H9 (cell line): ENCODE data around the gene ATG13. TPM values are rescaled to one million over a fixed set of nuclear protein-coding genes. Genes with fewer than 3 reads are reported as not detected.

Source experiments
- DNase-seq: peaks from one replicate; pipeline ENCODE4 v3.0.0-alpha.2; 2017
- H2AFZ ChIP-seq: one replicate; pipeline ENCODE4 v1.6.1; 2013; ENCODE audit warnings: mild to moderate bottlenecking, low read length, control low read depth, moderate library complexity
- H2AK5ac ChIP-seq: 2 replicates; pipeline ENCODE4 v1.6.1; 2013; ENCODE audit warnings: low read length, control low read depth, mixed read lengths; ENCODE audit not compliant: insufficient read length
- H2BK120ac ChIP-seq: one replicate; pipeline ENCODE4 v1.6.1; 2013; ENCODE audit warnings: low read depth, mild to moderate bottlenecking, low read length, control low read depth, inconsistent platforms; ENCODE audit not compliant: poor library complexity, severe bottlenecking
- H2BK12ac ChIP-seq: 2 replicates; pipeline ENCODE4 v1.6.1; 2013; ENCODE audit warnings: low read length, control low read depth, mixed read lengths, low read depth; ENCODE audit not compliant: insufficient read length
- H2BK15ac ChIP-seq: 2 replicates; pipeline ENCODE4 v1.6.1; 2013; ENCODE audit warnings: low read depth, low read length, control low read depth
- H2BK20ac ChIP-seq: one replicate; pipeline ENCODE4 v1.6.1; 2013; ENCODE audit warnings: low read depth, mild to moderate bottlenecking, low read length, control low read depth, inconsistent platforms; ENCODE audit not compliant: poor library complexity, severe bottlenecking
- H2BK5ac ChIP-seq: 2 replicates; pipeline ENCODE4 v1.6.1; 2013; ENCODE audit warnings: low read length, control low read depth, mixed read lengths; ENCODE audit not compliant: insufficient read length
- H3K14ac ChIP-seq: 2 replicates; pipeline ENCODE4 v1.6.1; 2013; ENCODE audit warnings: low read length, control low read depth; ENCODE audit not compliant: insufficient read depth
- H3K18ac ChIP-seq: 2 replicates; pipeline ENCODE4 v1.6.1; 2013; ENCODE audit warnings: low read depth, mild to moderate bottlenecking, mixed read lengths, low read length, control low read depth; ENCODE audit not compliant: insufficient read length
- H3K23ac ChIP-seq: 2 replicates; pipeline ENCODE4 v1.6.1; 2013; ENCODE audit warnings: low read length, control low read depth, mixed read lengths, low read depth; ENCODE audit not compliant: insufficient read length
- H3K23me2 ChIP-seq: 2 replicates; pipeline ENCODE4 v1.6.1; 2013; ENCODE audit warnings: low read depth, mild to moderate bottlenecking, mixed read lengths, low read length, control low read depth; ENCODE audit not compliant: insufficient read length, poor library complexity, severe bottlenecking
- H3K27ac ChIP-seq: 2 replicates; pipeline ENCODE4 v1.5.1; 2013; ENCODE audit warnings: low read length, control low read depth, mixed read lengths, low read depth; ENCODE audit not compliant: insufficient read length
- H3K27me3 ChIP-seq: 2 replicates; pipeline ENCODE4 v1.6.1; 2013; ENCODE audit warnings: low read length, control low read depth, inconsistent platforms; ENCODE audit not compliant: insufficient read depth
- H3K4ac ChIP-seq: 2 replicates; pipeline ENCODE4 v1.6.1; 2013; ENCODE audit warnings: low read depth, mild to moderate bottlenecking, control low read depth, inconsistent platforms, low read length, moderate library complexity
- H3K4me1 ChIP-seq: 2 replicates; pipeline ENCODE4 v1.6.1; 2013; ENCODE audit warnings: low read length, control low read depth, inconsistent platforms; ENCODE audit not compliant: insufficient read depth
- H3K4me2 ChIP-seq: 2 replicates; pipeline ENCODE4 v1.6.1; 2013; ENCODE audit warnings: low read length, control low read depth, mixed read lengths; ENCODE audit not compliant: insufficient read length, insufficient read depth
- H3K56ac ChIP-seq: 2 replicates; pipeline ENCODE4 v1.6.1; 2013; ENCODE audit warnings: low read depth, mild to moderate bottlenecking, mixed read lengths, low read length, control low read depth; ENCODE audit not compliant: insufficient read length
- H3K79me1 ChIP-seq: 2 replicates; pipeline ENCODE4 v1.6.1; 2013; ENCODE audit warnings: low read depth, mild to moderate bottlenecking, moderate library complexity, low read length, control low read depth, inconsistent platforms; ENCODE audit not compliant: insufficient read depth, poor library complexity, severe bottlenecking
- H3K79me2 ChIP-seq: 2 replicates; pipeline ENCODE4 v1.6.1; 2013; ENCODE audit warnings: low read length, control low read depth, inconsistent platforms; ENCODE audit not compliant: insufficient read depth
- H3K9ac ChIP-seq: 2 replicates; pipeline ENCODE4 v1.6.1; 2013; ENCODE audit warnings: low read length, control low read depth, mixed read lengths; ENCODE audit not compliant: insufficient read length; ENCODE audit errors: extremely low read depth
- H3K9me3 ChIP-seq: one replicate; pipeline ENCODE4 v1.6.1; 2013; ENCODE audit warnings: low read depth, low read length, inconsistent platforms; ENCODE audit not compliant: control insufficient read depth
- H3T11ph ChIP-seq: one replicate; pipeline ENCODE4 v1.6.1; 2013; ENCODE audit warnings: mild to moderate bottlenecking, low read length, control low read depth, inconsistent platforms
- H4K20me1 ChIP-seq: one replicate; pipeline ENCODE4 v1.6.1; 2013; ENCODE audit not compliant: control insufficient read depth, insufficient read length, insufficient read depth
- H4K5ac ChIP-seq: 2 replicates; pipeline ENCODE4 v1.6.1; 2013; ENCODE audit warnings: low read depth, mild to moderate bottlenecking, mixed read lengths, low read length, control low read depth; ENCODE audit not compliant: insufficient read length
- H4K8ac ChIP-seq: replicated peaks from 2 replicates; pipeline ENCODE4 v1.6.1; 2013; ENCODE audit warnings: low read length, control low read depth, mixed read lengths, low read depth; ENCODE audit not compliant: insufficient read length
- H4K91ac ChIP-seq: 2 replicates; pipeline ENCODE4 v1.6.1; 2013; ENCODE audit warnings: low read depth, mild to moderate bottlenecking, moderate library complexity, mixed read lengths, low read length, control low read depth; ENCODE audit not compliant: insufficient read length
- H3K27ac Mint-ChIP-seq, 3 experiments: 2 replicates in 2 of 3; 3 replicates in 1 of 3; pipeline ENCODE4 v1.8.0; 2020 to 2021; ENCODE audit warnings: mixed read lengths in 3 of 3, mild to moderate bottlenecking in 1 of 3, moderate library complexity in 1 of 3
- H3K27me3 Mint-ChIP-seq: 2 replicates; pipeline ENCODE4 v1.8.0; 2021; ENCODE audit warnings: low read depth, mild to moderate bottlenecking, moderate library complexity, mixed read lengths
- H3K36me3 Mint-ChIP-seq, 3 experiments: 2 replicates in 2 of 3; 3 replicates in 1 of 3; pipeline ENCODE4 v1.8.0; 2020 to 2021; ENCODE audit warnings: low read depth in 3 of 3, mixed read lengths in 3 of 3; ENCODE audit not compliant: insufficient read depth in 1 of 3
- H3K4me1 Mint-ChIP-seq, 2 experiments: 2 replicates each; pipeline ENCODE4 v1.8.0; 2020; ENCODE audit warnings: mixed read lengths in 2 of 2
- H3K4me3 Mint-ChIP-seq, 2 experiments: 2 replicates in 1 of 2; 3 replicates in 1 of 2; pipeline ENCODE4 v1.8.0; 2020 to 2021; ENCODE audit warnings: mild to moderate bottlenecking in 2 of 2, mixed read lengths in 2 of 2, moderate library complexity in 1 of 2
- H3K9me3 Mint-ChIP-seq, 2 experiments: 2 replicates in 1 of 2; 3 replicates in 1 of 2; pipeline ENCODE4 v1.8.0; 2020; ENCODE audit warnings: mild to moderate bottlenecking in 2 of 2, mixed read lengths in 2 of 2, moderate library complexity in 1 of 2
- WGBS: extraction: QIAGEN DNeasy Blood & Tissue Kit; methylation state at CpG from one replicate; pipeline ENCODE4 v1.1.7; 2013; ENCODE audit warnings: missing lambda C conversion rate, low lambda C conversion rate, mixed read lengths; ENCODE audit not compliant: insufficient read length; ENCODE audit errors: extremely low coverage; 5-methylcytosine and 5-hydroxymethylcytosine counted together
- total RNA-seq: library from RNA; stranded (reverse); gene quantifications from 2 replicates; pipeline ENCODE4 v1.2.1, GENCODE V29; 2021
- TF ChIP-seq, protein P1 (sequence below): fragments of 200-600 bp; sonication (generic); conservative IDR thresholded peaks from 3 replicates; pipeline ENCODE4 v1.8.0; 2021; ENCODE audit warnings: antibody characterized with exemption, mild to moderate bottlenecking

Gene ATG13
- total RNA-seq, 1 experiment from 2014 or later, result 79.1 TPM

DNA sequence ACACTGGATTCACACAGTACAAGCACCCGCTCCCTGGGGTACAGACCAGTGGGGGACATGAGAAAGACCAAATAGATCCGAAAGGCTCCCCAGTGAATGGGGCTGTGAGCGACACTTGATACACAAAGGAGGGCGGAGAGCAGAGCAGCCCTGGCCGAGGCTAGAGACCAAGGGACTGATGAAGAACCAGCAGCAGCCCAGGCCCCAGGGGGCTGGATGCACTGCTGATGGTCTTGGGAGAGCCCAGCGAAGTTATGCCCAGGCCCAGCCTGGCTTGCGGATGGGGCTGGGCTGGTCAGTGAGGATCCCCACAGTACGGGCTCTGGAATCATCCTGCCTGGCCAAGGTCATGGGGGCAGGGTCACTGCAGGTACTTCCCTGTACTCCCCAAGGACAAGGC lies 59.8 kb downstream of the ATG13 start:
- no peak overlapping the region for H2BK12ac ChIP-seq
- no peak overlapping the region for H4K91ac ChIP-seq
- no peak overlapping the region for H3K23ac ChIP-seq
- H3K56ac ChIP-seq, result no peak overlapping the region
- H2BK15ac ChIP-seq, result no peak overlapping the region
- no peak overlapping the region for H3T11ph ChIP-seq
- H3K79me2 ChIP-seq, result no peaks in the 10 kb centered on the region
- H2BK5ac ChIP-seq, result no peak overlapping the region
- WGBS, result no CpG with 5 or more reads among the region's 8 CpGs
- no peak overlapping the region for H4K5ac ChIP-seq
- no peak overlapping the region for H3K4ac ChIP-seq
- H3K79me1 ChIP-seq, result no peaks in the 10 kb centered on the region
- no peaks in the 10 kb centered on the region for H3K23me2 ChIP-seq
- no peaks in the 10 kb centered on the region for H3K9me3 ChIP-seq
- peaks cover 6 to 25% (median 22%) of the 10 kb centered on the region in 3 experiments; a peak in 6 of 7 replicates for H3K36me3 Mint-ChIP-seq
- no peak overlapping the region for H3K4me3 Mint-ChIP-seq
- H3K27me3 Mint-ChIP-seq, result no peaks in the 10 kb centered on the region; the same call in 1 of the 2 replicates
- peaks cover 14 to 16% of the 10 kb centered on the region in 2 experiments for H3K4me1 Mint-ChIP-seq
- H3K4me2 ChIP-seq, result no peak overlapping the region
- no peak overlapping the region for H2AK5ac ChIP-seq
- no peaks in the 10 kb centered on the region for H3K9me3 Mint-ChIP-seq
- no peaks in the 10 kb centered on the region for H4K20me1 ChIP-seq
- H3K9ac ChIP-seq, result no peak overlapping the region
- H4K8ac ChIP-seq, result no peak overlapping the region
- TF ChIP-seq, protein P1, sequence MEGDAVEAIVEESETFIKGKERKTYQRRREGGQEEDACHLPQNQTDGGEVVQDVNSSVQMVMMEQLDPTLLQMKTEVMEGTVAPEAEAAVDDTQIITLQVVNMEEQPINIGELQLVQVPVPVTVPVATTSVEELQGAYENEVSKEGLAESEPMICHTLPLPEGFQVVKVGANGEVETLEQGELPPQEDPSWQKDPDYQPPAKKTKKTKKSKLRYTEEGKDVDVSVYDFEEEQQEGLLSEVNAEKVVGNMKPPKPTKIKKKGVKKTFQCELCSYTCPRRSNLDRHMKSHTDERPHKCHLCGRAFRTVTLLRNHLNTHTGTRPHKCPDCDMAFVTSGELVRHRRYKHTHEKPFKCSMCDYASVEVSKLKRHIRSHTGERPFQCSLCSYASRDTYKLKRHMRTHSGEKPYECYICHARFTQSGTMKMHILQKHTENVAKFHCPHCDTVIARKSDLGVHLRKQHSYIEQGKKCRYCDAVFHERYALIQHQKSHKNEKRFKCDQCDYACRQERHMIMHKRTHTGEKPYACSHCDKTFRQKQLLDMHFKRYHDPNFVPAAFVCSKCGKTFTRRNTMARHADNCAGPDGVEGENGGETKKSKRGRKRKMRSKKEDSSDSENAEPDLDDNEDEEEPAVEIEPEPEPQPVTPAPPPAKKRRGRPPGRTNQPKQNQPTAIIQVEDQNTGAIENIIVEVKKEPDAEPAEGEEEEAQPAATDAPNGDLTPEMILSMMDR, result no peak
- no peaks in the 10 kb centered on the region for H3K27me3 ChIP-seq
- H2BK20ac ChIP-seq, result no peak overlapping the region
- no peak overlapping the region for H3K27ac ChIP-seq
- H2AFZ ChIP-seq, result no peak overlapping the region
- no peak overlapping the region for H2BK120ac ChIP-seq
- H3K27ac Mint-ChIP-seq, result peak overlapping the region in 2 of 3 experiments; percentile 76 to 81; a peak in 3 of 7 replicates
- no peak overlapping the region for H3K18ac ChIP-seq
- DNase-seq, result no peak
- H3K14ac ChIP-seq, result no peak overlapping the region
- H3K4me1 ChIP-seq, result no peaks in the 10 kb centered on the region
